Suprapubic skin (tissue), 4 donors: ENCODE measurements around the gene FZD7. TPM values are rescaled to one million over a fixed set of nuclear protein-coding genes. Genes with fewer than 3 reads are reported as not detected.
A peak's percentile ranks its signal among the peaks of the same experiment; 100 is the strongest.

Experiments
- DNase-seq, 2 donors: peaks; one replicate each; pipeline ENCODE4 v3.0.0-alpha.2; 2019; ENCODE audit warnings: low spot score in 2 of 2
- H3K27ac ChIP-seq: fragments of 200-600 bp; sonication (generic); one replicate; pipeline ENCODE4 v1.5.1; 2019
- H3K27me3 ChIP-seq: fragments of 200-600 bp; sonication (generic); one replicate; pipeline ENCODE4 v1.5.1; 2019
- H3K36me3 ChIP-seq: fragments of 200-600 bp; sonication (generic); one replicate; pipeline ENCODE4 v1.5.1; 2019
- H3K4me1 ChIP-seq: fragments of 200-600 bp; sonication (generic); one replicate; pipeline ENCODE4 v1.5.1; 2019
- H3K4me3 ChIP-seq: fragments of 200-600 bp; sonication (generic); one replicate; pipeline ENCODE4 v1.5.1; 2019; ENCODE audit warnings: mild to moderate bottlenecking
- H3K9me3 ChIP-seq: fragments of 200-600 bp; sonication (generic); one replicate; pipeline ENCODE4 v1.5.1; 2019
- EP300 ChIP-seq: sonication (generic); formaldehyde crosslinking; IDR thresholded peaks from one replicate; pipeline ENCODE4 v1.6.1; 2017; ENCODE audit warnings: antibody characterized with exemption
- POLR2A ChIP-seq, 2 donors: fragments of 450-650 bp; IDR thresholded peaks; one replicate each; pipeline ENCODE4 v1.6.1; 2017; ENCODE audit warnings: antibody characterized with exemption in 2 of 2, mild to moderate bottlenecking in 2 of 2, moderate library complexity in 2 of 2
- POLR2AphosphoS5 ChIP-seq, 3 donors: sonication (generic); formaldehyde crosslinking; IDR thresholded peaks; one replicate each; pipeline ENCODE4 v1.6.1; 2017; ENCODE audit warnings: antibody characterized with exemption in 3 of 3
- WGBS: methylation state at CpG from one replicate; pipeline ENCODE4 v1.1.5; 2018; 5-methylcytosine and 5-hydroxymethylcytosine counted together
- total RNA-seq, 4 donors: library from RNA; depleted of rRNA; stranded (reverse); fragments of >200 nt; gene quantifications; one replicate each; pipeline ENCODE4 v1.1.0, GENCODE V29; 2016
- TF ChIP-seq, protein P1 (sequence below), 2 donors: fragments of 200-600 bp in 1 of 2; fragments of 450-650 bp in 1 of 2; sonication (generic) in 1 of 2; IDR thresholded peaks; one replicate each; pipeline ENCODE4 v1.5.1; 2016 to 2019; ENCODE audit warnings: antibody characterized with exemption in 2 of 2, mild to moderate bottlenecking in 1 of 2, moderate library complexity in 1 of 2

The FZD7 gene
- total RNA-seq, 4 donors from 2014 or later, result 13.5 to 31.3 (median 23.6) TPM

DNA sequence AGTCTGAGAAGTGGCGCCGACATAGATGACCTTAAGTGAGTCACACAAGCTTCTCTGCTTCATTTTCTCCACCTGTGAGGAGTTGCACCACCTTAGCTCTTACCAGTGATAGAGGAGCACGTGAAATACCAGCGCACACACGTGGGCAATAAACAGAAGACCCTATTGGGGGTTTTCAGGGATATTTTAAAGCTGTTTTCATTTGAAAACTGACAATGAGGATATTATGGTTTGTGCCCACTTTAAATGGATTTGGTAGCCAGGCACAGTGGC is 47.3 kb upstream of the FZD7 start:
- H3K36me3 ChIP-seq, result no peaks in the 10 kb centered on the region
- no peaks in the 10 kb centered on the region for H3K9me3 ChIP-seq
- WGBS, result 84% methylated on average over 5 of the region's 5 CpGs
- TF ChIP-seq POLR2AphosphoS5 (IDR thresholded peaks at IDR 0.05), result no peak
- no peak for TF ChIP-seq EP300
- no peak for TF ChIP-seq POLR2A (IDR thresholded peaks at IDR 0.05)
- TF ChIP-seq, protein P1, sequence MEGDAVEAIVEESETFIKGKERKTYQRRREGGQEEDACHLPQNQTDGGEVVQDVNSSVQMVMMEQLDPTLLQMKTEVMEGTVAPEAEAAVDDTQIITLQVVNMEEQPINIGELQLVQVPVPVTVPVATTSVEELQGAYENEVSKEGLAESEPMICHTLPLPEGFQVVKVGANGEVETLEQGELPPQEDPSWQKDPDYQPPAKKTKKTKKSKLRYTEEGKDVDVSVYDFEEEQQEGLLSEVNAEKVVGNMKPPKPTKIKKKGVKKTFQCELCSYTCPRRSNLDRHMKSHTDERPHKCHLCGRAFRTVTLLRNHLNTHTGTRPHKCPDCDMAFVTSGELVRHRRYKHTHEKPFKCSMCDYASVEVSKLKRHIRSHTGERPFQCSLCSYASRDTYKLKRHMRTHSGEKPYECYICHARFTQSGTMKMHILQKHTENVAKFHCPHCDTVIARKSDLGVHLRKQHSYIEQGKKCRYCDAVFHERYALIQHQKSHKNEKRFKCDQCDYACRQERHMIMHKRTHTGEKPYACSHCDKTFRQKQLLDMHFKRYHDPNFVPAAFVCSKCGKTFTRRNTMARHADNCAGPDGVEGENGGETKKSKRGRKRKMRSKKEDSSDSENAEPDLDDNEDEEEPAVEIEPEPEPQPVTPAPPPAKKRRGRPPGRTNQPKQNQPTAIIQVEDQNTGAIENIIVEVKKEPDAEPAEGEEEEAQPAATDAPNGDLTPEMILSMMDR (IDR thresholded peaks at IDR 0.05), result no peak
- H3K27me3 ChIP-seq, result no peaks in the 10 kb centered on the region
- peaks cover 3% of the 10 kb centered on the region for H3K4me1 ChIP-seq
- DNase-seq, result no peak
- peak overlapping the region; percentile 40 for H3K27ac ChIP-seq
- H3K4me3 ChIP-seq, result no peak overlapping the region

DNA sequence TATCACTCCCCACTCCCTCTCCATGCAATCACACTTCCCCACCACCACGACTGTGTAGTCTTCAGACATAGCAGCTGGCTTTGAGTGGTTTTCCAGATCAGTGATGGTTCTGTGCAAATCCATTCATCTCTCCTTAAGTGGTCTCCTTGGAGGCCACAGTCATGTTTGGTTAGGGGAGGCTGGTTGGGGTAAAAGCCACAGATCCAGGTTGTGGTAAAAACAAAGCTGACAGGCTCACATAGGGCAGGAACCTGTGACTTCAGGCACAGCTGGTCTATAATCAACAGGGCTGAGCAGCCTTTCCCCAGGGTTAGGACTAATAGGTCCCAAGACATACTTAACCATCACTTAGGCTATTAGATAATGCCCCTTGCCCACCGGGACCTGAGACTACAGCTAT is 46.2 kb upstream of the FZD7 start:
- no peaks in the 10 kb centered on the region for H3K9me3 ChIP-seq
- 78% methylated on average over 2 of the region's 2 CpGs for WGBS
- no peak overlapping the region for H3K4me3 ChIP-seq
- H3K27me3 ChIP-seq, result no peaks in the 10 kb centered on the region
- no peak overlapping the region for H3K27ac ChIP-seq
- H3K36me3 ChIP-seq, result no peaks in the 10 kb centered on the region
- TF ChIP-seq POLR2AphosphoS5 (IDR thresholded peaks at IDR 0.05) (no peak), EP300 (no peak), POLR2A (IDR thresholded peaks at IDR 0.05) (no peak)
- TF ChIP-seq, protein P1 (IDR thresholded peaks at IDR 0.05), result no peak
- peaks cover 3% of the 10 kb centered on the region for H3K4me1 ChIP-seq
- no peak for DNase-seq

DNA sequence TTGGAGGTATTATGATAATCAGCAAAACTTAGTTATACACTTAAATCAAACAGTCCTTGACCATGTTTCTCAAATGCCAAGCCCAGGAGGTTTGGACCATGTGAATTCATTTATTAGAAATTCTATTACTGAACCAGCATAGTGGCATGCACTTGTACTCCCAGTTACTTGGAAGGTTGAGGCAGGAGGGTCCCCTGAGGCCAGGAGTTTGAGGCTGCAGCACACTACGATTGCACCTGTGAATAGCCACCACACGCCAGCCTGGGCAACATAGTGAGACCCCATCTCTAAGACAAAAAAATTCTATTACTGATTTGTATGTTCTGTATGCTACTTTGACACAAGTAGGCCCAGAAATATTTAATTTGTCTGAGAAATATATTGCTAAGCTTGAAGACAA is 43.6 kb upstream of the FZD7 start:
- Histone ChIP-seq H3K27me3 (no peaks in the 10 kb centered on the region), H3K27ac (no peak overlapping the region), H3K9me3 (no peaks in the 10 kb centered on the region), H3K4me3 (no peak overlapping the region), H3K4me1 (peaks cover under 1% of the 10 kb centered on the region), H3K36me3 (no peaks in the 10 kb centered on the region)
- 98% methylated on average over 2 of the region's 2 CpGs for WGBS
- no peak for DNase-seq
- TF ChIP-seq POLR2A (IDR thresholded peaks at IDR 0.05) (no peak), EP300 (no peak), POLR2AphosphoS5 (IDR thresholded peaks at IDR 0.05) (no peak)

DNA sequence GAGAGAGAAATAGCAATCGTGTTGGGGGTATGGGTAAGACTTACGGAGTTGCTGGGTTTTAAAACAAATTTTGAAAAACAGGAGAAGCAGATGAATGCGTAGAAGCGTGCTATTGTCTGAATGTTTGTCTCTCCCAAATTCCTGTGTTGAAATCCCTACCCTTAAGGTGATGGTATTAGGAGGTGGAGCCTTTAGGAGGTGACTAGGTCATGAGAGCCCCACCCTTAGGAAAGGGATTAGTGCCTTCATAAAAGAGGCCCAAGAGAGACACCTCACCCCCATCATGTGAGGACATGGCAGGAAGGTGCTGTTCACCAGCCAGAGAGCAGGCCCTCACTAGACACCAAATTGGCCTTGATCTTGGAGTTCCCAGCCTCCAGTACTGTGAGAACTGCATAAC is 40.7 kb upstream of the FZD7 start:
- peaks cover 11% of the 10 kb centered on the region for H3K4me1 ChIP-seq
- H3K27ac ChIP-seq, result no peak overlapping the region
- DNase-seq, result no peak
- H3K36me3 ChIP-seq, result no peaks in the 10 kb centered on the region
- 94% methylated on average over 4 of the region's 4 CpGs for WGBS
- H3K9me3 ChIP-seq, result no peaks in the 10 kb centered on the region
- no peak overlapping the region for H3K4me3 ChIP-seq
- no peaks in the 10 kb centered on the region for H3K27me3 ChIP-seq
- no peak for TF ChIP-seq POLR2AphosphoS5 (IDR thresholded peaks at IDR 0.05)
- TF ChIP-seq, protein P1 (IDR thresholded peaks at IDR 0.05), result no peak
- TF ChIP-seq POLR2A (IDR thresholded peaks at IDR 0.05), result no peak
- TF ChIP-seq EP300, result no peak

DNA sequence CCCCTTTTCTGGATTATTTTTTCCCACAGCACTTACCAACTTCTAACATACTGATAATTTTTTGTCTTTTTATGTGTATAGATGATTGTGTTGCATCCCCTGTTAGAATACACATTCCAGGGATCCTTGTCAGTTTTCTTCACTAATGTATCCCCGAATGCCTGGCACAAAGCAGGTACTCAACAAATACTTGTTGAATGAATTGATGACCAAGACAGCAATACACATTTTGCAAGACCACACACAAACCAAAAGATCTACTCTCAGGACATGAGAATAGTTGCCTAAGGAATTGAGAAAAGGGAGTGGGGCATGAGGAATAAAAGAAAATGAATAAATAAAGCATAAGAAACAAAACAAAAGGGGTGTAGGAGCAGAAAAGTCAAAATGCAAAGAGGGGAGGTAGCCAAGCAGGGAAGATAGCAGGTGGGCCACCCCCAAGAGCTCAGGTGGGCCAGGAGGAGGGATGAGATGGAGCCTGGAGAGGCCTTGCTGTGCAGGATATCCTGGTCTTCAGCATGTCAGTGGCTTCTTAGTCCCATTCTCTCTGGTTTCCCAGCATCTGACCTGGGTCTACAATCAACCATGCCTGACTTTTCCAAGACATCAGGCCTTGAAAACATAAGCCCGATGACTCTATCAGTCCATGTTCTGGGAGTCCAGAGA is 38.5 kb upstream of the FZD7 start:
- H3K4me1 ChIP-seq, result peaks cover 11% of the 10 kb centered on the region
- no peaks in the 10 kb centered on the region for H3K27me3 ChIP-seq
- WGBS, result 89% methylated on average over 2 of the region's 2 CpGs
- H3K27ac ChIP-seq, result peak overlapping the region; percentile 86
- H3K4me3 ChIP-seq, result no peak overlapping the region
- TF ChIP-seq POLR2AphosphoS5 (IDR thresholded peaks at IDR 0.05), result no peak
- TF ChIP-seq, protein P1 (IDR thresholded peaks at IDR 0.05), result no peak
- no peak for TF ChIP-seq POLR2A (IDR thresholded peaks at IDR 0.05)
- no peak for TF ChIP-seq EP300
- H3K36me3 ChIP-seq, result no peaks in the 10 kb centered on the region
- no peaks in the 10 kb centered on the region for H3K9me3 ChIP-seq
- DNase-seq, result no peak

DNA sequence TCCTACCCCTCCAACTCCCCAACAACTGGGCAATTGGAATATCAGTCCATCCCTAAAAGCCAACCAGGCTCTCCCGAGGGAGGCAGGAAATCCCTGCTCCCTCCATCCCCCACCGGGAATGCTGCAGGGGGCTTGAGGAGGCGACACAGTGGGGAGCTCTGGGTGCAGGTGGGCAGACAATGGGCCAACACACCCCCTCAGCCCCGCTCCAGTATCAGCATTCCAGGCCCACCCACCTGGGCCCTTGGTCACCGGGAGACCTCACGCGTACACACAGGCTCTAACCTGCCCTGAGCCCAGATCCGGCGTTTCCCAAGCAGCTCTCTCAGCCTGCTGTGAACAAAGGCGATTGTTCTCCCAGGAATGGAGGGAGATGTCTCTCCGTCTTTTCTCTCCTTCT is 37.6 kb upstream of the FZD7 start:
- Histone ChIP-seq H3K27ac (peak overlapping the region; percentile 86), H3K4me3 (no peak overlapping the region)
- WGBS, result 59% methylated on average over 10 of the region's 11 CpGs

More for the DNA sequence above, 37.6 kb upstream of the FZD7 start:
- H3K36me3 ChIP-seq, result no peaks in the 10 kb centered on the region
- H3K27me3 ChIP-seq, result no peaks in the 10 kb centered on the region
- DNase-seq, result no peak
- TF ChIP-seq, protein P1 (IDR thresholded peaks at IDR 0.05), result no peak
- TF ChIP-seq POLR2AphosphoS5 (IDR thresholded peaks at IDR 0.05) (no peak), POLR2A (IDR thresholded peaks at IDR 0.05) (no peak), EP300 (no peak)
- H3K4me1 ChIP-seq, result peaks cover 11% of the 10 kb centered on the region
- no peaks in the 10 kb centered on the region for H3K9me3 ChIP-seq
